Chondrocyte (in vitro differentiated cells): ENCODE data around the gene TNFRSF19. TPM values are rescaled to one million over a fixed set of nuclear protein-coding genes. Genes with fewer than 3 reads are reported as not detected.

ENCODE experiments used
- DNase-seq: peaks from one replicate; pipeline ENCODE4 v3.0.0; 2021; ENCODE audit warnings: mixed read lengths, low spot score
- H3K27ac Mint-ChIP-seq: one replicate; pipeline ENCODE4 v1.8.0; 2021; ENCODE audit warnings: mild to moderate bottlenecking, moderate library complexity, mixed read lengths; ENCODE audit not compliant: unreplicated experiment
- H3K27me3 Mint-ChIP-seq: 2 replicates; pipeline ENCODE4 v1.8.0; 2021; ENCODE audit warnings: low read depth, mixed read lengths
- H3K36me3 Mint-ChIP-seq: 2 replicates; pipeline ENCODE4 v1.8.0; 2021; ENCODE audit warnings: low read depth, mixed read lengths
- H3K4me1 Mint-ChIP-seq: 2 replicates; pipeline ENCODE4 v1.8.0; 2021; ENCODE audit warnings: low read depth, mild to moderate bottlenecking, mixed read lengths
- H3K4me3 Mint-ChIP-seq: one replicate; pipeline ENCODE4 v1.8.0; 2021; ENCODE audit warnings: mild to moderate bottlenecking, moderate library complexity, mixed read lengths; ENCODE audit not compliant: unreplicated experiment
- H3K9me3 Mint-ChIP-seq: 2 replicates; pipeline ENCODE4 v1.8.0; 2021; ENCODE audit warnings: low read depth, mixed read lengths
- CTCF ChIP-seq: fragments of 200-600 bp; sonication (generic); IDR thresholded peaks from 2 replicates; pipeline ENCODE4 v1.5.0; 2021; ENCODE audit warnings: antibody characterized with exemption, mild to moderate bottlenecking, moderate library complexity
- total RNA-seq: library from RNA; stranded (reverse); gene quantifications from 3 replicates; pipeline ENCODE4 v1.2.1, GENCODE V29; 2021

The TNFRSF19 gene
- total RNA-seq, 1 donor from 2014 or later: 1.3 TPM

- H3K27me3 Mint-ChIP-seq: no peaks in the 10 kb centered on the region
- H3K27ac Mint-ChIP-seq: no peak overlapping the region
- H3K4me1 Mint-ChIP-seq: peaks cover 9% of the 10 kb centered on the region
- H3K9me3 Mint-ChIP-seq: peaks cover 4% of the 10 kb centered on the region
- no peak for TF ChIP-seq CTCF
- H3K4me3 Mint-ChIP-seq: no peak overlapping the region
- no peak for DNase-seq
- peaks cover 3% of the 10 kb centered on the region for H3K36me3 Mint-ChIP-seq
These were observed 58.0 kb downstream of the TNFRSF19 start for GRCh38 chr13:23628250-23628649.

GRCh38 chr13:23628765-23629565 is 58.8 kb downstream of the TNFRSF19 start:
- no peak for DNase-seq
- no peak overlapping the region for H3K27ac Mint-ChIP-seq
- peaks cover 2% of the 10 kb centered on the region for H3K9me3 Mint-ChIP-seq
- H3K36me3 Mint-ChIP-seq: peaks cover 3% of the 10 kb centered on the region
- peaks cover 9% of the 10 kb centered on the region for H3K4me1 Mint-ChIP-seq
- no peaks in the 10 kb centered on the region for H3K27me3 Mint-ChIP-seq
- no peak for TF ChIP-seq CTCF
- no peak overlapping the region for H3K4me3 Mint-ChIP-seq

- no peaks in the 10 kb centered on the region for H3K27me3 Mint-ChIP-seq
- peaks cover 1% of the 10 kb centered on the region for H3K36me3 Mint-ChIP-seq
- H3K4me1 Mint-ChIP-seq: peaks cover 9% of the 10 kb centered on the region
- H3K27ac Mint-ChIP-seq: no peak overlapping the region
- H3K9me3 Mint-ChIP-seq: no peaks in the 10 kb centered on the region
- no peak for TF ChIP-seq CTCF
- no peak for DNase-seq
- H3K4me3 Mint-ChIP-seq: no peak overlapping the region
These were observed 59.5 kb downstream of the TNFRSF19 start for GRCh38 chr13:23629566-23630272.

GRCh38 chr13:23630349-23631093 is 60.3 kb downstream of the TNFRSF19 start:
- peaks cover 9% of the 10 kb centered on the region for H3K4me1 Mint-ChIP-seq

More at GRCh38 chr13:23630349-23631093, 60.3 kb downstream of the TNFRSF19 start:
- no peak for DNase-seq
- Mint-ChIP-seq H3K4me3 (no peak overlapping the region), H3K27ac (no peak overlapping the region), H3K36me3 (peaks cover 1% of the 10 kb centered on the region), H3K9me3 (no peaks in the 10 kb centered on the region), H3K27me3 (no peaks in the 10 kb centered on the region)
- no peak for TF ChIP-seq CTCF
